SU-DHL-6 (cell line): ENCODE results near the gene LIPH.

Experiments
- CTCF ChIP-seq: fragments of 200-600 bp; sonication (generic); IDR thresholded peaks from one replicate; pipeline ENCODE4 v1.5.1; 2017; ENCODE audit warnings: antibody characterized with exemption, mild to moderate bottlenecking, low read length, moderate library complexity; ENCODE audit not compliant: insufficient read depth, poor library complexity, severe bottlenecking
- EZH2phosphoT487 ChIP-seq: fragments of 200-600 bp; sonication (generic), shearing (Covaris generic); conservative IDR thresholded peaks from 2 replicates; pipeline ENCODE4 v1.6.1; 2018; ENCODE audit warnings: mild to moderate bottlenecking, antibody characterized with exemption, low read length, moderate library complexity, mixed read lengths

DNA sequence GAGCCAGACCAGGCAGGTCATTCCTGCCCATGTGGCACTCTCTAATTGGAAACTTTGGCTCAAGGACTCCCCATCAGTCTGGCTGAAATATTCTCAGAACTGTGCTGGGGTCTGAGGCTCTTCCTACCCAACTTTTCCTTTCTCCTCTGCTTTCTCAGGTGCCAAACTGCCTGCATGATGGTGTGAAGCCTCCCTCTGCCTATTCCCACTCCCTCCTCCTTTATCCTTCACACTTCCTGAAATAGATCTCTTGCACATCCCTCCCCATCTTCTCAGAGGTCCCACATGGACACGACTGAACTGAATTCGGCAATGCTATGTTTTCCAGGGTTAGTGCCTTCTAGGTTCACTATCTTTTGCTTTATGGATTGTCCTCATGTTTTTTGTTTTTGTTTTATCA lies 12.5 kb downstream of the LIPH start:
- no peak for TF ChIP-seq CTCF
- TF ChIP-seq EZH2phosphoT487 = no peak
